ENCODE data around the gene SLC25A21.

GRCh38 chr14:37181441-37181840 lies 9.0 kb upstream of the SLC25A21 start:
- TF ChIP-seq, protein P1, sequence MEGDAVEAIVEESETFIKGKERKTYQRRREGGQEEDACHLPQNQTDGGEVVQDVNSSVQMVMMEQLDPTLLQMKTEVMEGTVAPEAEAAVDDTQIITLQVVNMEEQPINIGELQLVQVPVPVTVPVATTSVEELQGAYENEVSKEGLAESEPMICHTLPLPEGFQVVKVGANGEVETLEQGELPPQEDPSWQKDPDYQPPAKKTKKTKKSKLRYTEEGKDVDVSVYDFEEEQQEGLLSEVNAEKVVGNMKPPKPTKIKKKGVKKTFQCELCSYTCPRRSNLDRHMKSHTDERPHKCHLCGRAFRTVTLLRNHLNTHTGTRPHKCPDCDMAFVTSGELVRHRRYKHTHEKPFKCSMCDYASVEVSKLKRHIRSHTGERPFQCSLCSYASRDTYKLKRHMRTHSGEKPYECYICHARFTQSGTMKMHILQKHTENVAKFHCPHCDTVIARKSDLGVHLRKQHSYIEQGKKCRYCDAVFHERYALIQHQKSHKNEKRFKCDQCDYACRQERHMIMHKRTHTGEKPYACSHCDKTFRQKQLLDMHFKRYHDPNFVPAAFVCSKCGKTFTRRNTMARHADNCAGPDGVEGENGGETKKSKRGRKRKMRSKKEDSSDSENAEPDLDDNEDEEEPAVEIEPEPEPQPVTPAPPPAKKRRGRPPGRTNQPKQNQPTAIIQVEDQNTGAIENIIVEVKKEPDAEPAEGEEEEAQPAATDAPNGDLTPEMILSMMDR (IDR thresholded peaks at IDR 0.05) = no peak
- no peak for TF ChIP-seq POLR2A (IDR thresholded peaks at IDR 0.05)
- no peak for TF ChIP-seq POLR2AphosphoS5 (IDR thresholded peaks at IDR 0.05)

Measured in stomach (tissue), 4 donors.